Measurements from ENCODE around the gene CIRBP. TPM values are rescaled to one million over a fixed set of nuclear protein-coding genes. Genes with fewer than 3 reads are reported as not detected.

Gene CIRBP
- total RNA-seq, 1 experiment from 2014 or later = 318 TPM

DNA sequence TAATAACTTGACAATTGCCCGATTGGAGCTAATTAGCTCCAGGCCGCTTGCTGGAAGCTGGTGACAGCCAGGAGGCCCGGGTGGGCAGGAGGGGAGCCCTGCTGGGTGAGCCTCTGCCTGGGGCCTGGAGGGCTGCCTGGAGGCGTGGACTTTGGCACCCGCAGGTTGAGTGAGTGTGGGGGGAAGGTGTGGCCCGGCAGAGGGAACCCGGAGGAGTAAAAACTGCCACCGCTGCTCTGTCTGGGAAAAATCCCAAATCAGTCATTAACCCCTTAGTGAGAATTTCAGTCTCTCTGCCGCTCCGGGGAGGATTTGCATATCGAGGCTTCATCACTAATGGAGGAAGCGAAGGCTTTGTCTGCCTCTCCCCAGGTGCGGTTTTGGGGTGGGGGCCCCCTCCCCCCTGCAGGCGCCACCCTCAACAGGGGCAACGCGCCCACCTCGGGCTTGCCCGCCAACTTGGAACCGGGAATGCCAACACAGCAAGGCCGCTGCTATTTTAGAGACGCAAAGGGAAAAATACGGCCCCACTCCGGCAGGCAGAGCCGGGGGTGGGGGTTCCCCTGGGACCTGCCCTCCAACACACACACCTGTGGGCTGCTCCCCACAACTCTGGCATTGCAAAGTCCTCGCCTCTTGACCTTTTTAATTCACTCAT lies 22.8 kb downstream of the CIRBP start:
- Histone ChIP-seq H3K36me3 (no peaks in the 10 kb centered on the region), H3K4me3 (no peak overlapping the region), H3K9me3 (replicated peaks) (no peaks in the 10 kb centered on the region), H3K27ac (no peak overlapping the region), H3K27me3 (replicated peaks) (peaks cover 64% of the 10 kb centered on the region), H3K4me1 (replicated peaks) (peaks cover 12% of the 10 kb centered on the region; the same call in 1 of the 2 replicates)
- DNase-seq (ENCODE audit: low read depth in 1 of 2, low spot score in 2 of 2) = no peak

DNA sequence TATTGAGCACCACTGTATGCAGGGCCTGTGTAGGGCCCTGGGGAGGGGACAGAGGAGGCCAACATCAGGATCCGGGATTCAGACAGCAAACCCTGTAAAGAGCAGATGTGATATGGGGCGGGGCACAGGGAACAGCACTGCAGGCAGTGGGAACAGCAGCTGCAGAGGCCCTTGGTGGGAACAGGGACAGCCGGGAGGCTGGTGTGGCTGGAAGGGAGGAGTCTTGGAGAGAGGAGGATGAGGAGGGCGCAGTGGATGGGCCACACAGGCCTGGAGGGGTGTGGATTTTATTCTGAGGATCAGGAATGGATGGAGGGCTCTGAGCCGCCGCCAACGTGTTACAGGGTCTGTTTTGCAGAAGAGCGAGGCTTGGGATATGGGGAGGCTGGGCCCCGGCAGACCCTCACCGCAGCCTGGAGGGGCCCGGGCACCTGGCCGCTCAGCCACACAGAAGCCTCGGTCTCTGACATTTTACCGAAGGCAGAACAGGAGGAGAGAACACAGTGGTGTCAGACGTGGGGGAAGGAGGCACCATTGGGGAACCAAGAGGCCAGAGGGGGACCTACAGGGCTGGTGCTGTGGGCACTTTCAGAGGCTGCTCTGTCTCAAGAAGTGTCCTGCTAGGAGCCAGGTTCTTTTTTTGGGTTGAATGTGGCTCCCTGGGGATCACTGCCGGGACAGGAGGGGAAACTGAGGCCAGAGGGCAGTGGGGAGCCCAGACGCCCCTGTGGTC lies 23.5 kb downstream of the CIRBP start:
- H3K27ac ChIP-seq = no peak overlapping the region
- no peak for DNase-seq (ENCODE audit: low read depth in 1 of 2, low spot score in 2 of 2)
- no peak overlapping the region for H3K4me3 ChIP-seq
- H3K27me3 ChIP-seq (replicated peaks) = peaks cover 57% of the 10 kb centered on the region
- H3K9me3 ChIP-seq (replicated peaks) = no peaks in the 10 kb centered on the region
- H3K36me3 ChIP-seq = no peaks in the 10 kb centered on the region
- H3K4me1 ChIP-seq (replicated peaks) = peaks cover 9% of the 10 kb centered on the region; the same call in 1 of the 2 replicates

DNA sequence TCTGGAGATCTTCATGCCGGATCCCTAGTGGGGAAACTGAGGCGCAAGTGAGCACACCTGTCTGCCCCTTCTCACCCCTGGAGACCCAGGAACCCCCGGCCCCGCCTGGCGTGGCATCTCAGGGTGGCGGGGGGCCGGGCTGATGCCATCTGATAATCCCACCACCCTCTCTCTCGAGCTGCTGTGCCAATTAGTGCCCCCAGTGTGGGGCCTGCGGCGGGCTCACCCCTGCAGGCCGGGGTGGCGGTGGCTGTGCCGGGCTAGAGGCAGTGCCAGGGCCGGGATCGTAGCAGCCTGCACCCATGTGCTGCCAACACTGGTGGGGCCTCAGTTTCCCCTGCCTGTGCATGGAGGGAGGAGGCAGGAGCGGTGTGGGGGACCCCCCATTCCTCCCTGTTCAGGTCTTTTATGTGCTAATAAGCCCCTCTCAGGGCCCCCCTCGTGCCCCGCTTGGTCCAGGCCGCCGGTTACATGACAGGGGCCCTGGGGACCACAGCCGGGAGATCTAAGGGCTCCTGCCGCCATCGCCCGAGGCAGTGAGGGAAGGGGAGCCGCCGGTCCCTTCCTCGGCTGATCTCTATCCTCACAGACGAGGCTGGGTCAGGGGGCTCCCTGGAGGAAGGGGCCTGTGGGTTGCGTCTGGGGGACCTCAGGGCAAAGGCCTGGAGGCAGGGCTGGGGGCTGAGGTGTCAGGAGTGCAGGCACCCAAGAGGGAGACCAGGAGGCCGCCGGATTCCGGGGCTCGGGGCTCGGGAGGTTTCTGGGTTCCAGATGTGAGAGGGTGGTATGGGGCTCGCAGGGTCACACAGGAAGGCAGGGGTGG lies 24.9 kb downstream of the CIRBP start:
- Histone ChIP-seq H3K4me3 (no peak overlapping the region), H3K27ac (no peak overlapping the region), H3K27me3 (replicated peaks) (peaks cover 43% of the 10 kb centered on the region), H3K4me1 (replicated peaks) (peaks cover 4% of the 10 kb centered on the region; the same call in 1 of the 2 replicates), H3K36me3 (no peaks in the 10 kb centered on the region), H3K9me3 (replicated peaks) (no peaks in the 10 kb centered on the region)
- DNase-seq (ENCODE audit: low read depth in 1 of 2, low spot score in 2 of 2) = no peak

DNA sequence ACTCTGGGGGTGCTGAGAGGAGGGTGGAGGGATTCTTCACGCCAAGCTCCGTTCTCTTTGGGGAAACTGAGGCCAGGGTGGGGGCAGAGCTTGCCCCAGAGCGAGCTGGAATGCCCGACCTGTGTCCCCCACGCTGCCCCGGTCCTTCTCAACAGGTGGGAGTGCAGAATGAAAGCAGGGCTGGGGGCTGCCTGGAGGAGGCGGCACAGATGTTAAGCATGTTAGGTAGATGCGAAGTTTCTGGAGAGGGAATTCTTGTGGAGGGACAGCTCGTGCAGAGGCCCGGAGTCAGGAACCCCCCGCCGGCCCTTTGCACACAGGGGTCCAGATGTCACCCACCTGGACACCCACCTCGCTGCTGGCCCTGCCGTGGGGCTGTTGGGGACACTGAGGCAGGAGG lies 25.6 kb downstream of the CIRBP start:
- H3K9me3 ChIP-seq (replicated peaks) = no peaks in the 10 kb centered on the region
- H3K27ac ChIP-seq = no peak overlapping the region
- H3K36me3 ChIP-seq = no peaks in the 10 kb centered on the region
- DNase-seq (ENCODE audit: low read depth in 1 of 2, low spot score in 2 of 2) = no peak
- peaks cover 36% of the 10 kb centered on the region for H3K27me3 ChIP-seq (replicated peaks)
- H3K4me3 ChIP-seq = no peak overlapping the region
- H3K4me1 ChIP-seq (replicated peaks) = peaks cover 4% of the 10 kb centered on the region; the same call in 1 of the 2 replicates

DNA sequence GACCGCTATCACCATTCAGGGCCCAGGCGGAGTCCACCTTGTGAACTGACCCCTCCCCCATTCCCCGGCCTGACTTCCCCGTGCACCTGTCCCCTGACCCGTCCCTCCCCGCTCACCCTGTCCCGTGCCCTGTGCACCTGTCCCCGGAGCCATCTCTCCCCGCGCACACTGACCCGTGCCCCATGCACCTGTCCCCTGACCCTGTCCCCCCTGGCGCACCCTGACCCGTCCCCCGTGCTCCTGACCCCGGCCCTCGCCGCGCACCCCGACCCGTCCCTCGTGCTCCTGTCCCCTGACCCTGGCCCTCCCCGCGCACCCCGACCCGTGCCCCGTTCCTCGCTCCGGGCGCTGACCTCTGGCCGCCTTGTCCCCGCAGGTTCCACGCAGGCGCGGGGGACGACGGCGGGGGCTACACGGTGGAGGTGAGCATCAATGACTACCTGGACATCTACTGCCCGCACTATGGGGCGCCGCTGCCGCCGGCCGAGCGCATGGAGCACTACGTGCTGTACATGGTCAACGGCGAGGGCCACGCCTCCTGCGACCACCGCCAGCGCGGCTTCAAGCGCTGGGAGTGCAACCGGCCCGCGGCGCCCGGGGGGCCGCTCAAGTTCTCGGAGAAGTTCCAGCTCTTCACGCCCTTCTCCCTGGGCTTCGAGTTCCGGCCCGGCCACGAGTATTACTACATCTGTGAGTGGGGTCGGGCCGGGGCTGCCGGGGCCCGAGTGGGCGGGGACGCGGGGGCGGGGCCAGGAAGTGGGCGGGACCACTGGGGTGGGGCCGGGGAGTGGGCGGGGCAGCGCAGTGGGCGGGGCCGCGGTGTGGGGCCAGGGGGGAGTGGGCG lies 26.3 kb downstream of the CIRBP start:
- H3K27ac ChIP-seq = no peak overlapping the region
- H3K27me3 ChIP-seq (replicated peaks) = peaks cover 29% of the 10 kb centered on the region
- no peak for DNase-seq (ENCODE audit: low read depth in 1 of 2, low spot score in 2 of 2)
- peaks cover 4% of the 10 kb centered on the region; the same call in 1 of the 2 replicates for H3K4me1 ChIP-seq (replicated peaks)
- no peaks in the 10 kb centered on the region for H3K36me3 ChIP-seq
- no peak overlapping the region for H3K4me3 ChIP-seq
- no peaks in the 10 kb centered on the region for H3K9me3 ChIP-seq (replicated peaks)

DNA sequence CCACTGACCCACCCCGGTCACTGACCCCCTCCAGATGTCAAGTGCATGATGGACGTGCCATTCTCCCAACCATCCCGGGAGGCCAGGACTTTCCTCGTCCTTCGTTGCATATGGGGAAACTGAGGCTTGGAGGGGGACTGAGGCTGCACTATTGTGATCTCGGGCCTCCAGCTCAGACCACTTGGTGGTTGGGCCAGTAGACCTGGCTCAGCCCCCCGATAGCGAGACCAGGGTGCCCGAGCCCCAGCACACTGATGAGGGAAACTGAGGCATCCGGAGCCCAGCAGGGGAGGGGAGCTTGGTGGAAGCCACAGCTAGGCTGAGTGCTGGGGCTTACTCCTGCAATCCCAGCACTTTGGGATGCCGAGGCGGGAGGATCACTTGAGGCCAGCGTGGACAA lies 26.9 kb downstream of the CIRBP start:
- Histone ChIP-seq H3K27me3 (replicated peaks) (peaks cover 22% of the 10 kb centered on the region), H3K36me3 (no peaks in the 10 kb centered on the region), H3K27ac (no peak overlapping the region), H3K4me3 (no peak overlapping the region), H3K9me3 (replicated peaks) (no peaks in the 10 kb centered on the region), H3K4me1 (replicated peaks) (no peaks in the 10 kb centered on the region)
- DNase-seq (ENCODE audit: low read depth in 1 of 2, low spot score in 2 of 2) = no peak

DNA sequence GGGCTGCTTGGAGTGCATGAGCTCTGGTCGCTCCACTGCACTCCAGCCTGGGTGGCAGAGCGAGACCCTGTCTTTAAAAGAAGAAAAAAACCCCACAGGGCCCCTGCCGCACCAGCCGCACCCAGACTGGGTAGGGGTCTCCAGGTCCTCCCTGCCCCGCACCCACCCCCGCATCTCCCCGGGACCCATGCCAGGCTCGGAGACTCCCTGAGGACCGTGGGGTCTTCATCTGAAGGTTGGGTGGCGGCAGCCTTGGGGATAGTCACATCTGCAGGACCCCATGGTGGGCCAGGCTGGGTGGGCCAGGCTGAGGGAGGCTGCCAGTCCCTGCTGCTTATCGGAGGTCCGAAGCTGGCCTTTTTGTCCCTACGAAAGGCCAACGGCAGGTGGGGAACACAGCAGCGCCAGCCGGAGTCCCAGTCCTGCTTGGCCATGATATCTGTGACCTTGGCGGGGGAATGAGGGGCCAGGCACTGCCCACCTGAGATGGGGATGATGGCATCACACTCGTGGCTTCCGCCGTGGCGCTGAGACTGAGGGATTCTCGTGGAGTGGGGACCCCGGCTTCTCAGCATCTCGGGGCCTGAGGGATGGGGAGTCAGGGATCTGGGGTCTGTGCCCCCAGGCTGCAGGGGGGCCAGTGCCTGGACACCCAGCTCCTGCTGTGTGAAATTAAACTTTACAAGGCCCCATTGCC lies 27.6 kb downstream of the CIRBP start:
- DNase-seq (ENCODE audit: low read depth in 1 of 2, low spot score in 2 of 2) = no peak
- Histone ChIP-seq H3K4me1 (replicated peaks) (no peaks in the 10 kb centered on the region), H3K36me3 (no peaks in the 10 kb centered on the region), H3K9me3 (replicated peaks) (no peaks in the 10 kb centered on the region), H3K27ac (no peak overlapping the region), H3K4me3 (no peak overlapping the region), H3K27me3 (replicated peaks) (peaks cover 16% of the 10 kb centered on the region)

DNA sequence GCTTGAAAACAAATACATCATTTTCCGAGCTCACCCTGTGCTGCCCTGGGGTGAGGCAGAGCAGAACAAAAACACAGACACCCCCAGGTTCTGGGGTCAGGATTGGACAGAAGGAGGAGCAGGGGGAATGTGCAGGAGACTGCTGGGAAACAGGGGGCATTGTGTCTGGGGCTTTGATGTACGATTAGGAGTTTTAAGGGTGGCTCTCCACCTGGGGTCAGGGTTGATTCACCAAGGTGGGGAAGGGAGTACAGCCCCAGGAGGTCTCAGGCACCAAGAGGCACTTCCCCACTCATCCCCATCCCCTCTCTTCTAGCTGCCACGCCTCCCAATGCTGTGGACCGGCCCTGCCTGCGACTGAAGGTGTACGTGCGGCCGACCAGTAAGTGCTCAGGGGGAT lies 29.1 kb downstream of the CIRBP start:
- DNase-seq (ENCODE audit: low read depth in 1 of 2, low spot score in 2 of 2) = no peak
- H3K27me3 ChIP-seq (replicated peaks) = peaks cover 3% of the 10 kb centered on the region; the same call in 1 of the 2 replicates
- H3K4me1 ChIP-seq (replicated peaks) = no peaks in the 10 kb centered on the region
- no peaks in the 10 kb centered on the region for H3K36me3 ChIP-seq
- no peak overlapping the region for H3K4me3 ChIP-seq
- H3K9me3 ChIP-seq (replicated peaks) = no peaks in the 10 kb centered on the region
- H3K27ac ChIP-seq = no peak overlapping the region

DNA sequence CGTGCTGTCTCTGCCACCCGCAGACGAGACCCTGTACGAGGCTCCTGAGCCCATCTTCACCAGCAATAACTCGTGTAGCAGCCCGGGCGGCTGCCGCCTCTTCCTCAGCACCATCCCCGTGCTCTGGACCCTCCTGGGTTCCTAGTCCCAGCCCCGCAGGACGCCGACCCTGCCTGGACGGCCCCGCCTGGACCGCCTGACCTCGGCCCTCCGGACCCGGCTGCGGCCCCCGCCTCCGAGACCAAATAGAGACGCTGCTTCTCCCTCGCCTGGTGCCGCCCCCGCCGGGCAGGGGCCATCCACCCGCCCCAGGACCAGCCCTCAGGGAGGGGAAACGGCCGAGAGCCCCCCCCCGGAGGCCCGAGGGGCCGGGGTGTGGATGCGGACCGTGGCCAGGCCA lies 30.7 kb downstream of the CIRBP start:
- no peaks in the 10 kb centered on the region for H3K9me3 ChIP-seq (replicated peaks)
- H3K36me3 ChIP-seq = no peaks in the 10 kb centered on the region
- DNase-seq (ENCODE audit: low read depth in 1 of 2, low spot score in 2 of 2) = no peak
- no peak overlapping the region for H3K4me3 ChIP-seq
- no peaks in the 10 kb centered on the region for H3K4me1 ChIP-seq (replicated peaks)
- no peaks in the 10 kb centered on the region for H3K27me3 ChIP-seq (replicated peaks)
- no peak overlapping the region for H3K27ac ChIP-seq

DNA sequence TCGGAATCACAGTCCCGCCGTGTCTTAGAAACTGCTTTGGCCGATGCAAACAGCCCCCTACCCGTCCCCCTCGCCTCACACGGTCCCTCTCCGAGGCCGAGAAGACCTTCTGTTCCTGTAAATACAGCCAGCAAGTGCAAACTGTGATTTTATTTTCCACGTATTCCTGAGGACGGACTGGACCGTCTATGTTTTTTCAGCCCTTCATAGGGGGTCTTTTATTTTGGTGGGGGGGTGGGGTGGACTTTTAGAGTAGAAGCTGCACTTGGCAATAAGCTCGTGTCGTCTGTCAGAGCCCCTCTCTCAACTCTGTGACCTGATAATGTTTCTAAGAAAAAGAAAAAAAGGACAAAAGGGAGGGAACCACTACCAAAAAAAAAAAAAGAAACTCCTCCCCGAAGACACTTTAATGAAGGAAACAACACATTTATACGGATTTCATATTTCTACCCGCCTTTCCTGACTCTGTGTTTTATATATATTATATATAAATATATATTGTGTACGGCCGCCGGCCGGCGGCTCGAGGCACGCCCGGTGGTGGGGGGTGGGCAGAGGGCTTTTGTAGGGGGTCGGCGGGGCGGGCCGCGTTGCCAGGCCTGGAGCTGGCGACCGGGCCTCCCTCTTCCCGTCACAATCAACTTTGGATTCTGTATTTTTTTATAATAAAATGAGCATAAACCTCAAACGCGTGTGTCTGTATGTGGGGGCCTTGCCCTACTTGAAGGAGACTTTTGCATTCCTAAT lies 31.8 kb downstream of the CIRBP start:
- DNase-seq (ENCODE audit: low read depth in 1 of 2, low spot score in 2 of 2) = no peak
- no peaks in the 10 kb centered on the region for H3K9me3 ChIP-seq (replicated peaks)
- no peaks in the 10 kb centered on the region for H3K4me1 ChIP-seq (replicated peaks)
- no peak overlapping the region for H3K27ac ChIP-seq
- no peaks in the 10 kb centered on the region for H3K27me3 ChIP-seq (replicated peaks)
- H3K36me3 ChIP-seq = no peaks in the 10 kb centered on the region
- H3K4me3 ChIP-seq = no peak overlapping the region

DNA sequence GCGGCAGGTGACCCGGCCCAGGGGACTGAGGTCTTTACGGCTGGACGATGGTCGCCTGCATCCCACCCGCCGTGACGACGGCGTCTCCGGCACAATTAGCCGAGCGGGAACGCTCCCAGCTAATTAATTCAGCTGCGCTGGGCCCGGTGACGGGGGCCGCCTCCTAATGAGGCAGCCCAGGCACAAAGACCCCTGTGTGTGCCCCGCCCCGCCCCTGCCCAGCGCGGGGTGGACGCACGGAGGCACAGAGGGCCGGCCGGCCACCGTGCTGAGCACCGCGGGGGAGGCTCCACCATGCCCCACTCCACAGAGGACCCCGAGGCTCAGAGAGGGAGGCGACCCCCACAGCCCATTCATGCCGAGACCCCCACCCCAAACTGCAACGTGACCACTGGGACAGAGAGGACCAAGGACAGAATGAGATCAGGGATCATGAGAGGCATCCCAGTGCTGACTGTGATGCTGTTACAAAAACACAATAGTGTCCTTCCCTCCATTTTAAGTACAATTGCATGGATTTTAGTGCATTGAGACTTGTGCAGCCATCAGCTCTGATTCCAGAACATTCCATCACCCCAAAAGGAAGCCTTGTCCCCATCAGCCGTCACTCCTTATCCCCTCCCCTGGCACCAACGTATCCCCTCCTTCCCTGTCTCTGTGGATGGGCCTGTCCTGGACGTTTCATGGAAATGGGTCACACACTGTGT lies 33.6 kb downstream of the CIRBP start:
- Histone ChIP-seq H3K4me1 (replicated peaks) (no peaks in the 10 kb centered on the region), H3K4me3 (no peak overlapping the region), H3K9me3 (replicated peaks) (no peaks in the 10 kb centered on the region), H3K27me3 (replicated peaks) (no peaks in the 10 kb centered on the region), H3K36me3 (no peaks in the 10 kb centered on the region), H3K27ac (no peak overlapping the region)
- DNase-seq (ENCODE audit: low read depth in 1 of 2, low spot score in 2 of 2) = no peak
